HG03045 (cell line): ENCODE data around the gene EID3.
A peak's percentile ranks its signal among the peaks of the same experiment; 100 is the strongest.
"Not testable (repeated sequence)": the region's sequence is repeated elsewhere in the genome, so short reads cannot be mapped to it uniquely, and the experiment has no call there.

ENCODE experiments used
- ATAC-seq: cut with Tn5 transposase; IDR thresholded peaks from one replicate; pipeline ENCODE4 v1.9.1; 2021; ENCODE audit warnings: mild to moderate bottlenecking, moderate library complexity; ENCODE audit not compliant: unreplicated experiment

The EID3 gene

DNA sequence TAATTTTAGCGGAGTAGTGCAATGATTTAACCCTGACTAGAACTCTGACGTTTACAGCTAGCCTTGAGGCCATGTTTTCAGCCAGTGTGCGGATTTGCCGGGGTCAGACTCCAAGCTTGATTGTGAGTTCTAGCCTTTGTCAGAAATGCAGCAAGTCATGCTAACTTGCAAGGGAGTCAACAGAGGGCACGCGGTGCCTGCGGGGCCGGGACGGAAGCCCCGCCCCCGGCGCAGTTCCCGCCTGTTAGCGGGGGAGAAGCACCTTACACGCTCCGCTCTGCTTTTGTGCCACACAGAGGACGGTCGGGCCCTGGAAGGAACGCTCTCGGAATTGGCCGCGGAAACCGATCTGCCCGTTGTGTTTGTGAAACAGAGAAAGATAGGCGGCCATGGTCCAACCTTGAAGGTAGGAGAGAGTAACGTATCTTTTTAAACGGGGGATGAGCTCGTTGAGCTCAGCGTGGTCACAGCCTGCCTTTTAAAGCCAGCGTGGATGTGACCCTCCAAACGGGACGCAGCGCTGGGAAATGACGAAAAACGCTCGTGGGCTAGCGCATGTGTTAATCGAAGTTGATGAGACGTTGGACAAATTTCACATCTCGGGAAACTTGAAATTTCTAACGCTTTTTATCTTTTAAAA, 14.8 kb upstream of the EID3 start:
- ATAC-seq, result peak; percentile 50

DNA sequence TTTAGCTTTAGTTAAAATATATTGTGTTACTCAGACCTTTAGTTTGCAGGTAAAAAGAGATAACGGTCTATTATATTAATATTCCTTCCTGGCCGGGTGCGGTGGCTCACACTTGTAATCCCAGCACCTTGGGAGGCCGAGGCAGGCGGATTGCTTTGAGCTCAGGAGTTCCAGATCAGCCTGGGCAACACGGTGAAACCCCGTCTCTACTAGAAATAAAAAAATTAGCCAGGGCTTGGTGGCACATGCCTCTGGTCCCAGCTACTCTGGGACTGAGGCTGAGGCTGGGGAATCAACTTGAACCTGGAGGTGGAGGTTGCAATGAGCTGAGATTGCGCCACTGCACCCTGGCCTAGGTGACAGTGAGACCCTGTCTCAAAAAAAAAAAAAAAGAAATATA, 13.2 kb upstream of the EID3 start:
- ATAC-seq, result no peak

DNA sequence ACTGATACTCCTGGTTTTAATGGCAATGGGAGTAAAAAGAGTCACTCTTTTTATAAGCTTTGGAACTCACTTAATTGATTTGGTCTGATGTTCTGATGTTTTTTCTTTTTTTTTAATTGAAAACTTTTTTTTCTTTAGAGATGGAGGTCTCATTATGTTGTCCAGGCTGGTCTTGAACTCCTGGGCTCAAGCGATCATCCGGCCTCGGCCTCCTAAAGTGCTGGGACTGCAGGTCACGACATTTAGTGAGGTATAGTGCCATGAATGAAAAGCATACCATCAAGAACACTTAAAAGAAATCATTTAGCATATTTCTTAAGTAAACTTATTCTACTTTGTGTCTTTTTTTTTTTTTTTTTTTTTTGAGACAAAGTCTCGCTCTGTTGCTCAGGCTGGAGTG, 12.7 kb upstream of the EID3 start:
- ATAC-seq, result no peak

DNA sequence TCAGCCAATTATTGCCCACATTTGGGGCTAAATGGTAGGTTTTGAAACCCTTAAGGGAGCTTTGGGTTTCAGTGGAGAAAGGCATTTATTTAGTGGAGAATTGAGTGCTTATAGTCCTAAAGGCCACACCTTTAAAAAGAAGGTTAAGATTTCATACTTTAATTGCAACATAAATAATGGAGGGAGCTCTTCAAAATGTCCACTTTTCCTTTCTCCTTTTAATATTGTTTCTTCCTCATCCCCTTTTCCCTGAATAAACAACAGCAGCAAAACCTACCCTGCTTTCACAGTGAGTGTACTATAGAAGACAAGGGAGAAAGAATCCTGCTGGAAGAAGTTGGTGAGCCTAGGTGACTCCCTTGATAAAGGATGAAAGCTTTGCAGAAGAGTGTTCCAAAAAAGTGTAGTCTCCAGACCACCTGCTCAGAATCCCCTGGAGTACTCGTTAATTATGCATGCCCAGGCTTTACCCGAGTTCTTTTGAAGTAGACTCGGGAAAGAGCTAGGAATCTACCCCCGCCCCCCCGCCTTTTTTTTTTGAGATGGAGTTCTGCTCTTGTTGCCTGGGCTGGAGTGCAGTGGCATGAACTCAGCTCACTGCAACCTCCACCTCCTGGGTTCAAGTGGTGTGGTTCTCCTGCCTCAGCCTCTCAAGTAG, 11.5 kb upstream of the EID3 start:
- no peak for ATAC-seq

DNA sequence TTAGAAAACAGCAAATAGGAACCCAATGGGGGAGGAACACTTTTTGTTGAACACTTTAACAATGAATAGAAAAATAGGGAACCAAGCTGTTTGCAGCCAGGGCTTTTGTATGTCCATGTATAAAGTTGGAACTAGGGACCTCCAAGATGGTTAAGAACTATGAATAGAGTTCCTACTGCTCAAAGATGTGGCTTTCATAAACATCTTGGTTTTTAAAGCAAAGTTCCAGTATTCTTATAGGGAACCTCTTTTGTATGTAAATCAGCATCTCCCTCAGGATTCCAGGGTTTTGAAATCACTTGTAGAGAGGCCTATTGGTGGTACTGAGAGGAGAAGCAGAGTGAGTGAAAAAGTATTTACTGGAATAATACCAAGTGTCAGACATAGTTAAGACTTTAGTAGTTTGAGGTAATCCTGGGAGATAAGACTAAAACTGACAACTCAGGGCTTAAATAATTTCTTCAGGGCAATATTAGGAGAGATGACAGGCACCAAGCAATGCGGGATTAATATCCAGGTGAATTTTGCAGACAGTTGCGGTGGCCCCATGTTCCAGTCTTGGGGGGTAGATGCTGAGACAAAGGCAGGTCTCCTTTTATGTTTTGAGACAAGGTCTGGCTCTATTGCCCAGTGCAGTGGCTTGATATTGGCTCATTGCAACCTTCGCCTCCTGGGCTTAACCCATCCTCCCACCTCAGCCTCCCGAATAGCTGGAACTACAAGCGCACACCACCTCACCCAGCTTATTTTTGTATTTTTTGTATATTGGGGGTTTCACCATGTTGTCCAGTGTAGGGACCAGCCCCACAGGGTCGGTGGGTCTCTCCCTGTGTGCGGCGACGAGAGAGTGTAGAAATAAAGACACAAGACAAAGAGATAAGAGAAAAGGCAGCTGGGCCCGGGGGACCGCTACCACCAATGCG, 10.4 kb upstream of the EID3 start:
- no peak for ATAC-seq

- ATAC-seq, result not testable (repeated sequence)
Observed at GRCh38 chr12:104294158-104294859, 9.2 kb upstream of the EID3 start.

- no peak for ATAC-seq
Observed at GRCh38 chr12:104294927-104295668, 8.4 kb upstream of the EID3 start.

DNA sequence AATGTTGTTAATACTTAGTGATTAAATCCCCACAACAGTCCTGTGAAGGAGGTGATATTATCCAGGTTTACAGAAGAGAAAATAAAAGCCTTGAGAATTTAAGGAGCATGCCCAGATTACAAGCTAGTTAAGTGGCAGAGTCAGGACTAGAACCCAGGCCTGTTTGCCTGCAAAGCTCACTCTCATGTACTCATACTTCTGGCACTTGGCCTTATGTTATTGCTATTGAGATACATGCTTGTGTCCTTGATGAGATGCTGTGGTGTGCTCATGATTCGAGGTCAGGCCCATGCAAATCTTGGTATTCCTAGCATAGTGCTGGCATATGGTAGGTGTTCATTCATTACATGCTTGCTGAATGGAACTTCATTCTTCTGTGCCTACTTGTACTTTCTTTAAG, 7.6 kb upstream of the EID3 start:
- no peak for ATAC-seq

- no peak for ATAC-seq
Observed at GRCh38 chr12:104296718-104297117, 6.8 kb upstream of the EID3 start.

DNA sequence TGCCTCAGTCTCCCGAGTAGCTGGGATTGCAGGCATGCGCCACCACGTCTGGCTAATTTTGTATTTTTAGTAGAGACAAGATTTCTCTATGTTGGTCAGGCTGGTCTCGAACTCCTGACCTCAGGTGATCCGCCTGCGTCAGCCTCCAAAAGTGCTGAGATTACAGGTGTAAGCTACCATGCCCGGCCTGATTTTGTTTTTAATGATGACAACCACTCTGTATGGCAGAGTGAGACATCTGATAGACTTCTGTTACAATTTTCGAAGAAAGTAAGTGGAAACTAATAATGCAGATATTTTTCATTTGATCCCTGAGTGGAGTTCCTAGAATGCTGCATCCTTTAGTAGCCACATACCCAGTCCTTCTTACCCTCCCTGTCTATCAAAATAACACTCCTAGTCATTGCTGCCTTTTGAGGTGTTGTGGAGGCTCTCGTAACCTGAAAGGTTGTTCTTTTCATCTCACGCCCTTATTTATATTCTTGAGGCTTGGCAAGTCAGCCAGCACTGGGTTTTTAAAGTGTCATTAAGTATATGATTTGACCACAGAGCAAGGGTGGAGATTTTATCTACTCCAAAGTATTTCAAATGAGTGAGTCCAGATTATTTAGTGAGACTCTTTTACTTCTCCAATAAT, 5.9 kb upstream of the EID3 start:
- no peak for ATAC-seq

DNA sequence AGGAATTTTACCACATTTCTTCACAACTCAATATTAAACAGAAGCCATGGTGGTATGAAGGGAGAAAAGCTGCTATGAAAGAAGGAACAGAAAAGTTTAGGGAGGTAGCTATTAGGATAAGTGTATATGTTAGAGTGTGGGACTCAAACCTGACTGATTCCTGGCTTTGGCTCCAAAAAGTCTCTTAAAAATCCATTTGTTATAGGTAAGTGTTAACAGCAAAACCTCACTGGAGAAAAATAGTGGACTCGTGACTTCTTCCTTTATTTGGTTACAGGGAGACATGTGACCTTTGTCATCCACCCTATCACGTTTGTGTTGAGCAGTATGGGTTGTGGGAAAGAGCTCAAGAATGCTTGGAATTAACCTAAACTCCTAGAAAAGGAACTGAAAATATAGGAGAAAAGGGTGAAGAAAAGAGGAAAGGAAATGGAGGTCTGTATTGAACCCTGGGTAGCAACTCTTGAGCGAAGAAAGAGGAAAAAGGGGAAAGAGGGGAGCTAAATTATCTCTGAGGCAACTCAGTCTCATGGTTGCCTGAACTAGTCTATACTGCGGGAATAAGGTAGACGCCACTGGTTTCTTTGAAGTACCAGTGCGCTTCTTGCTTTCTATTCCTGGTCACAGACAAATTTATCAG, 3.6 kb upstream of the EID3 start:
- no peak for ATAC-seq

DNA sequence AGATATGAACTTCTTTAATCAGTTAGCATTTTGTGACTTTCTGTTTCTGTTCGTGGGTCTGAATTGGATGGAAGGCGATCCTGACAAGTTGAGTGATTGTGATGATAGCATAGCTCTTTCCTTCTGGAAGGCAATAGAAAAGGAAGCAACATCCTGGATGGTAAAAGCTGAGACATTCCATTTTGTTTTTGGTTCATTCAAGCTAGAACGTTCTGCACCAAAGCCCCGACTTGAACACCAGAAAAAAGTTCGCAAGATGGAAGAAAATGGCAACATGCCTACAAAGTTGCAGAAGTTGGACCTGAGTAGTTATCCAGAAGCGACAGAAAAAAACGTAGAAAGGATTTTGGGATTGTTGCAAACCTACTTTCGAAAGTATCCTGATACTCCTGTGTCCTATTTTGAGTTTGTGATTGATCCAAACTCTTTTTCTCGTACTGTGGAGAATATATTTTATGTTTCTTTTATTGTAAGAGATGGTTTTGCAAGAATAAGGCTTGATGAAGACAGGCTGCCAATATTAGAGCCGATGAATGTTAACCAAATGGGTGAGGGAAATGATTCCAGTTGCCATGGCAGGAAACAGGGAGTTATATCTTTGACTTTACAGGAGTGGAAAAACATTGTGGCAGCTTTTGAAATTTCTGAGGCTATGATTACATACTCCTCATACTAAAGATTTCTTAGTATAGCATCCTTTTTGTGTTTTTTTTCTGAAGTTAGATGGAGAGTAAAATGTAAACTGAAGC, 896 bp downstream of the EID3 start:
- no peak for ATAC-seq

DNA sequence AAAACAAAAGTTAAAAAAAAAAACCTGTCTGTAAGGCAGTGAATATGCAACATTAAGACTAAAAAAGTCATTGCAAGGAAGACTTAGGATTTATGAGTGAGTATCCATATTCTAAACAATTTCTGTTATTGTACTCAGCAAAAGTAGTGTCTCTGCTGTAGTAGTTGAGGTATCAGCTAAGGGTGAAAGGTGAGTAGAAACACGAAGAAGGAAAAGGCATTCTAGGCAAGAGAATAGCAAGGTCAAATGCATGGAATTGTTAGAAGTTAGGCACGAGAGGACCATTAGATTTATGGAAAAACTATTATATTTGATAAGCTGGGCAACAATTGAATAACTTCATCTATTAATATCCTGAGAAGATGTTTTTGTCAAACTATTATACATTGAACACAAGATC, 1.8 kb downstream of the EID3 start:
- no peak for ATAC-seq

DNA sequence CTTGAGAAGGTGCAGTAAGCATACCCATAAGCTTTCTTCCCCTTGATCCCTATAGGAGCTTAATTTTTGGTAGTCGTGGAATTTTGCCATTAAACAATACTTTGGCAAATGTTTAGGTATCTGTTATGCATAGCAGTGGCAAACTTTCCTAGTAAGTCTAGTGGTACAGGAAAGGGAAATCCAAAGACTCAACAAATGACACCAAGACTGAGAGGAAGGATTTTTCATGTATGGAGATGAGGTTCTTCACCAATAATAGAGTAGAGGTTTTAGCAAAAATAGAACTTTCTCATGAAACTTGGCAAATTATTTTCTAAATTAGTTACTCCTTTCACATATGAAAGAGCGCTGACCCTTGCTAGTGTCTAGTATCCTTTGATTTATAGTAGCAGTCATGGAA, 2.8 kb downstream of the EID3 start:
- ATAC-seq, result no peak

GRCh38 chr12:104306943-104307654, 3.6 kb downstream of the EID3 start:
- no peak for ATAC-seq

GRCh38 chr12:104307655-104308000, 4.1 kb downstream of the EID3 start:
- ATAC-seq, result no peak

DNA sequence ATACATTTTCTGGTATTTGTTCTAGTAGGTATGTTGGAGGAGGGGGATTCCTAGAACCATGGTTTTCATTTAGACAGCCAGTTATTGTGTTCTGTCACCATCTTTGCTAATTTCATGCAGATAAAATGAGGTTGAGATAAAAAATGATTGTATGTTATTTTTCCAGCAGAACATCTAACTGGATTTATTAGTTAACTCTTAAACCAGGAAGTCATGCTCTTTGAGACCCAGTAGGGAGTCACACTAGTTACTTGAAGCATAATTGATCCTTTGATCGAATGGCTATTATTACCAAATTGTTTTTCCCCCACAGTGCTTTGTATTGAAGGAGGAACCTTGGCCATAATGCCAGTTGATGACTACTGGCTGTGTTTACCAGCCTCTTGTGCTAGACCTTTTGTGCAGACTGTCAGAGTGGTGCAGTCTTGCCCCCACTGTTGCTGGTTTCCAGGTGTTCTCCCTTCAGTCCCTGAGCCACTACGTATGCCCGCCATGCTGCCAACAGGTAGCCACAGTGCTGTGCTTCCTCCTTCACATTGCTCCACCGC, 6.0 kb downstream of the EID3 start:
- ATAC-seq, result no peak
